ENCODE measurements around the gene AARS1. TPM values are rescaled to one million over a fixed set of nuclear protein-coding genes. Genes with fewer than 3 reads are reported as not detected.
"Not testable (repeated sequence)": the region's sequence is repeated elsewhere in the genome, so short reads cannot be mapped to it uniquely, and the experiment has no call there.

The AARS1 gene
- total RNA-seq, 4 donors from 2014 or later: 67.1 to 101 (median 87.2) TPM

DNA sequence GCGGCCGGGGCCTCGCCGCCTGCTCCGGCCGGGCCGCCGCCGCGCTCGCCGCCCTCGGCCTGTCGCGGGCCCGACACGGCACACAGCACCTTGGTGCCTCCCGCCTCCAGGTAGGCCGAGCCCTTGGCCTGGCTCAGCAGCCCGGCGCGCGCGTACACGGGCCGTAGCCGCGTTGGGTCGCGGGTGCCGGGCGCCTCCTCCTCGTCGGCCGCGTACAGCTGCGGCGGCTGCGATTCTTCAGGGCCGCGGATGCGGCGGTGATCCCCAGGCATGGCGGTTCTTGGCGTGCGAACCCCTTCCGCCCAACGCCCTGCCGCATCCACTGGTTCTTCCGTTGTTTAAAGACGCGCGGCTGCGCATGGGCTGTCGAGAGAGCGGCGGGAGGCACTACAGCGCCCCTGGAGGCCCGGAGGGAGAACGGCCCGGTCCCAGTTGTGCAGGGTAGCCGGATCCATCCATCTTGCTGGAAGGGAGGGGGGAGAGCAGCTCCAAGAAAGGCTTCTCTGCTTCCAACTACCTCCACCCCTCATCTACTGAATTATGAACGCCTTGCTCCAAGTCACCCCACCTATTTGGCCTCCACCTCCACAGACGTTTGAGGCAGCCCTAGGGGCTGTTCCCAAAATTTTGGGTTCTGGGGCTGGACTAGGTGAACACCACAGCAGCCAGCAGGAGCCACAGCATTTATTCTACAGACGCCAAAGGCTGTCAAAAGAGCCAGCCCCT lies 37.5 kb downstream of the AARS1 start, which contains the start of gene EXOSC6:
EXOSC6 (minus strand) TSS at position 312 of the 726 bp plus-strand sequence; CDS start at position 272, 40 bp downstream.
- intact Hi-C loops (cut with DNase I): loop anchor here (10.0 kb wide), 1 partner anchor 87 kb away; no protein-coding TSS in a partner anchor
- DNase-seq (ENCODE audit: extremely low spot score): peak; percentile 97
- Histone ChIP-seq H3K27ac (replicated peaks in 1 of 4) (peak within 1 kb of the TSS; percentile 84 to 94 (median 92)), H3K4me1 (peaks cover 20 to 40% (median 33%) of the 10 kb centered on the region in 4 donors), H3K36me3 (peaks cover 38 to 49% (median 48%) of the 10 kb centered on the region in 4 donors), H3K27me3 (no peaks in the 10 kb centered on the region), H3K9me3 (no peaks in the 10 kb centered on the region), H3K4me3 (peak within 1 kb of the TSS; percentile 69 to 92 (median 83))
- TF ChIP-seq CTCF (IDR thresholded peaks at IDR 0.05) (peak; percentile 92 to 98 (median 92)), POLR2AphosphoS5 (IDR thresholded peaks at IDR 0.05) (peak; percentile 92 to 97), POLR2A (IDR thresholded peaks at IDR 0.05; ENCODE audit: low read depth) (no peak)
- 21% methylated on average over 2 of the region's 65 CpGs for WGBS

DNA sequence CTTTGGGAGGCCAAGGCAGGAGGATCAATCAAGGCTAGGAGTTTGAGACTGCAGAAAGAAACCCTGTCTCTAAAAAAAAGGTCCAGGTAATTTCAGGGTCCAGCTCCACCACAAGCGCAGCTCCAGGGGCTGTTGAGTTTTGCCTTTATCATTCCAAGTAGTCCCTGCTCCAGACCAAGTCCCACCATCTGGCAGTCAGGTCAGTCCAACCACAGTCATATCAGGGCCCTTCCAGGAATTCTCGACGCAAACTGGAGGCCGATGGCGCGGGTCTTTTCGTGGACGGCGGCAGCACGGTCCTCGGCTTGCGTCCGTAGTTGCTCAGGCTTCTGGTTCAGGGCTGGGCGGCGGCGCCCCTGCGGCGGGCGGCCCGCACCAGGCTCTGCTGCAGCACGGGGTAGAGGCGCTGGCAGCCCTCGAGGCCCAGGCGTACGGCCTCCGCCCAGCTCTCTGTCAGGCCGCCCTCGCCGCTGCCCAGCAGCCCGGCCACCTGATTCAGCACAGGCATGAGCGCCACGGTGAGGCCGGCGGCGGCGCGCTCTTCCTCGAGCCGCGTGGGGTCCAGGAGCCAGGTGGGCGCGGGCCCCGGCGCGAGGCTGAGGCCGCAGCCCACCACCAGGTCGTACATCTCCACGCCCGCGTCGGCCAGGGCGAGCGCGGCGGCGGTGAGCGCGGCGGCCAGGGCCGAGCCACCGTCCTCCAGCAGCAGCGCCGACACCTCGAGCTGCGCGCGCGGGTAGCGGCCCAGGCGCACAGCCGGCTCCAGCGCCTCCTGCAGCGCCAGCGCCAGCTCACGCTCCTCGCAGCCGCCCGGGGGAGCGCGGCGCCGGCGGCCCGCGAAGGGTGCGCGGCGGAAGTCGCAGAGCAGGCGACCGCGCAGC lies 38.3 kb downstream of the AARS1 start:
- Histone ChIP-seq H3K27ac (replicated peaks in 1 of 4) (peak overlapping the region; percentile 78 to 94 (median 87)), H3K4me1 (peaks cover 20 to 42% (median 33%) of the 10 kb centered on the region in 4 donors), H3K9me3 (no peaks in the 10 kb centered on the region), H3K4me3 (peak overlapping the region; percentile 69 to 92 (median 83)), H3K36me3 (peaks cover 30 to 41% (median 40%) of the 10 kb centered on the region in 4 donors), H3K27me3 (no peaks in the 10 kb centered on the region)
- intact Hi-C loops (cut with DNase I): loop anchor here (10.0 kb wide), 1 partner anchor 86 kb away; no protein-coding TSS in a partner anchor
- no peak for TF ChIP-seq EP300 (IDR thresholded peaks at IDR 0.05)
- TF ChIP-seq POLR2A (IDR thresholded peaks at IDR 0.05; ENCODE audit: low read depth): no peak
- TF ChIP-seq CTCF (IDR thresholded peaks at IDR 0.05): no peak
- no peak for TF ChIP-seq POLR2AphosphoS5 (IDR thresholded peaks at IDR 0.05)
- WGBS: 30% methylated on average over 1 of the region's 92 CpGs
- no peak for DNase-seq (ENCODE audit: extremely low spot score)

GRCh38 chr16:70249697-70250096 lies 39.6 kb downstream of the AARS1 start:
- Histone ChIP-seq H3K36me3 (peaks cover 20 to 28% (median 27%) of the 10 kb centered on the region in 4 donors), H3K4me1 (peaks cover 20 to 42% (median 33%) of the 10 kb centered on the region in 4 donors)
- not testable (repeated sequence) for H3K27me3 ChIP-seq; DNase-seq (ENCODE audit: extremely low spot score); H3K4me3 ChIP-seq; H3K9me3 ChIP-seq; H3K27ac ChIP-seq (replicated peaks in 1 of 4)
- 86% methylated on average over 4 of the region's 4 CpGs for WGBS
- intact Hi-C loops (cut with DNase I): loop anchor here (10.0 kb wide), 1 partner anchor 85 kb away; no protein-coding TSS in a partner anchor

DNA sequence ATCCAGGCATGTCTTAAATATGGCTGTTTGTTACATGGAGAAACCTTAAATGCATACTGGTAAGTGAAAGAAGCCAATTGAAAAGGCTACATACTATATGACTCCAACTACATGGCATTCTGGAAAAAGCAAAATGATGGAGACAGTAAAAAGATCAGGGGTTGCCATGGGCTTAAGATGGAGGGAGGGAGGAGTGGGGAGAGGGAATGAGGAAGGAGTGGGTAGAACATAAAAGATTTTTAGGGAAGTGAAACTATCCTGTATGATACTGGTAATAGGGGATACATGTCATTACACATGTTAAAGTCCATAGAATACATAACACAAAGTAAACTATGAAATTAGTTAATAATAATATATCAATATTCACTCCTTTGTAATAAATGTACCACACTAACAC lies 50.5 kb downstream of the AARS1 start:
- H3K4me1 ChIP-seq; H3K27ac ChIP-seq (replicated peaks in 1 of 4); H3K4me3 ChIP-seq; H3K27me3 ChIP-seq; intact Hi-C loops (cut with DNase I); H3K9me3 ChIP-seq; DNase-seq (ENCODE audit: extremely low spot score): not testable (repeated sequence)
- peaks cover 3 to 61% (median 16%) of the 10 kb centered on the region in 4 donors for H3K36me3 ChIP-seq

- intact Hi-C loops (cut with DNase I); H3K9me3 ChIP-seq; H3K27me3 ChIP-seq; DNase-seq (ENCODE audit: extremely low spot score); H3K4me3 ChIP-seq; H3K27ac ChIP-seq (replicated peaks in 1 of 4); H3K4me1 ChIP-seq: not testable (repeated sequence)
- 82% methylated on average over 3 of the region's 3 CpGs for WGBS
- peaks cover 10 to 87% (median 33%) of the 10 kb centered on the region in 4 donors for H3K36me3 ChIP-seq
Measured at GRCh38 chr16:70231831-70232230, 57.5 kb downstream of the AARS1 start.

DNA sequence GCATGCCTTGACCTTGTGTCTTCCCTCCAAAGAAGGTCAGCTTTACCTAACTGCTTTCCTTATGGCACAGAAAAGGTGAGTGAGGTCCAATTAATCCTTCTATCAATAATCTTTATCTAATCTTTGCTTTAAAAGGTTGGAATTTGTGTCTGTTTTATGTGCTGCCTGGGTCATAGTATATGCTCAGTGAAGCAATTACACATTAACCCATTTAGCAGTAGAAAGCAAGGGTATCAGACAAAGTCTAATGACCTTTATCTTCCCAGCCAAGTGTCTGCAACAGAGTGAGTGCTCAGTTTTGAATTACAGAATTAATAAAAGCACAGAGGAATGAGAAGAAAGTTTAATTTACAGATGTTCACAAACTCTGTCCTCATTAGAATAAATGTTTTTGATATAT lies 63.3 kb downstream of the AARS1 start:
- intact Hi-C loops (cut with DNase I); H3K9me3 ChIP-seq; DNase-seq (ENCODE audit: extremely low spot score); H3K4me1 ChIP-seq; H3K27me3 ChIP-seq; H3K27ac ChIP-seq (replicated peaks in 1 of 4); H3K4me3 ChIP-seq: not testable (repeated sequence)
- peaks cover 4 to 77% (median 26%) of the 10 kb centered on the region in 4 donors for H3K36me3 ChIP-seq

DNA sequence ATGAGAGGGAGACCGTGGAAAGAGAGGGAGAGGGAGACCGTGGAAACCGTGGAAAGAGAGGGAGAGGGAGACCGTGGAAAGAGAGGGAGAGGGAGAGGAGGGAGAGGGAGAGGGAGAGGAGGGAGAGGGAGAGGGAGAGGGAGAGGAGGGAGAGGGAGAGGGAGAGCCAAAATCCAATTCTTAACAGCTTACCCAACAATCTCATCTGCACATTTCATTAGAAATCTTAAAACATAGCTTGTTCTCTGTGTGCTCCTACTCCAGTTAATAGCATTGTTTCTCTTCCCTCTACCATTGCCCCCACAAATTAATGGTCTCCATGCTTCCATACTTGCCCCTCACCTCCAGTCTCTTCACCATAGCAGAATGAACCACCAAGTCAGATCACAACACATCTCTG lies 63.9 kb downstream of the AARS1 start:
- H3K27ac ChIP-seq (replicated peaks in 1 of 4); H3K4me1 ChIP-seq; H3K9me3 ChIP-seq; H3K27me3 ChIP-seq; intact Hi-C loops (cut with DNase I); DNase-seq (ENCODE audit: extremely low spot score); H3K4me3 ChIP-seq: not testable (repeated sequence)
- peaks cover 4 to 73% (median 26%) of the 10 kb centered on the region in 4 donors for H3K36me3 ChIP-seq
- 94% methylated on average over 4 of the region's 4 CpGs for WGBS

DNA sequence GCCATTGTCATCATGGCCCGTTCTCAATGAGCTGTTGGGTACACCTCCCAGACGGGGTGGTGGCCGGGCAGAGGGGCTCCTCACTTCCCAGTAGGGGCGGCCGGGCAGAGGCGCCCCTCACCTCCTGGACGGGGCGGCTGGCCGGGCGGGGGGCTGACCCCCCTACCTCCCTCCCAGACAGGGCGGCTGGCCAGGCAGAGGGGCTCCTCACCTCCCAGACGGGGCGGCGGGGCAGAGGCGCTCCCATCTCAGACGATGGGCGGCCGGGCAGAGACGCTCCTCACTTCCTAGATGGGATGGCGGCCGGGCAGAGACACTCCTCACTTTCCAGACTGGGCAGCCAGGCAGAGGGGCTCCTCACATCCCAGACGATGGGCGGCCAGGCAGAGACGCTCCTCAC lies 64.7 kb downstream of the AARS1 start:
- H3K9me3 ChIP-seq; H3K27me3 ChIP-seq; H3K27ac ChIP-seq (replicated peaks in 1 of 4); DNase-seq (ENCODE audit: extremely low spot score); H3K4me3 ChIP-seq; H3K4me1 ChIP-seq; intact Hi-C loops (cut with DNase I): not testable (repeated sequence)
- WGBS: 100% methylated on average over 7 of the region's 24 CpGs
- peaks cover 4 to 73% (median 28%) of the 10 kb centered on the region in 4 donors for H3K36me3 ChIP-seq

DNA sequence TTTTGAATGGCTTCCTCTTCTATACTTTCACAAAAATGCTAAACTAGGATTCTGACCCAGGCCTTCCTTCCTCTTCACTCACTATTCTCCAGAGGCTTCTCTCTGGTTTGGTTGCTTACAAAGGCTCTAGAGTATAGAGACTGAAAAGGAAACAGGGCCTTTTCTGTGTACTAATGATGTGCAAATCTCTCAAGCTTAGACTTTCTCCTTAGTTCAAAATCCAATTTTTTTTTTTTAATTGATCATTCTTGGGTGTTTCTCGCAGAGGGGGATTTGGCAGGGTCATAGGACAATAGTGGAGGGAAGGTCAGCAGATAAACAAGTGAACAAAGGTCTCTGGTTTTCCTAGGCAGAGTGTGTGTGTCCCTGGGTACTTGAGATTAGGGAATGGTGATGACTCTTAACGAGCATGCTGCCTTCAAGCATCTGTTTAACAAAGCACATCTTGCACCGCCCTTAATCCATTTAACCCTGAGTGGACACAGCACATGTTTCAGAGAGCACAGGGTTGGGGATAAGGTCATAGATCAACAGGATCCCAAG lies 65.3 kb downstream of the AARS1 start:
- H3K9me3 ChIP-seq; DNase-seq (ENCODE audit: extremely low spot score); H3K4me3 ChIP-seq; H3K27ac ChIP-seq (replicated peaks in 1 of 4); intact Hi-C loops (cut with DNase I); H3K27me3 ChIP-seq; H3K4me1 ChIP-seq: not testable (repeated sequence)
- 67% methylated on average over 1 of the region's 3 CpGs for WGBS
- peaks cover 4 to 73% (median 28%) of the 10 kb centered on the region in 4 donors for H3K36me3 ChIP-seq
